WERI-Rb-1 (cell line): ENCODE data around the gene TEX19.

Experiments
- DNase-seq: peaks from one replicate; pipeline ENCODE4 v3.0.0-alpha.2; 2020
- H3K27ac ChIP-seq: fragments of 250-450 bp; sonication (Bioruptor Pico); 2 replicates; pipeline ENCODE4 v1.5.1; 2020; ENCODE audit warnings: mild to moderate bottlenecking, moderate library complexity
- H3K27me3 ChIP-seq: fragments of 250-450 bp; sonication (Bioruptor Pico); 2 replicates; pipeline ENCODE4 v1.5.1; 2021; ENCODE audit warnings: mild to moderate bottlenecking, low read depth, moderate library complexity; ENCODE audit not compliant: insufficient read depth, severe bottlenecking
- H3K36me3 ChIP-seq: fragments of 250-450 bp; sonication (Bioruptor Pico); 2 replicates; pipeline ENCODE4 v1.5.1; 2020; ENCODE audit warnings: mild to moderate bottlenecking, moderate library complexity
- H3K4me3 ChIP-seq: 2 replicates; pipeline ENCODE4 v1.5.1; 2011; ENCODE audit warnings: low read depth, mild to moderate bottlenecking, control low read depth, low read length
- H3K9me3 ChIP-seq: fragments of 250-450 bp; sonication (Bioruptor Pico); 2 replicates; pipeline ENCODE4 v1.5.1; 2021; ENCODE audit warnings: mild to moderate bottlenecking, moderate library complexity; ENCODE audit not compliant: severe bottlenecking
- TF ChIP-seq, protein P1 (sequence below): IDR thresholded peaks from 2 replicates; pipeline ENCODE4 v1.5.1; 2011; ENCODE audit warnings: low read depth, mild to moderate bottlenecking, control low read depth, inconsistent platforms, low read length

The TEX19 gene

DNA sequence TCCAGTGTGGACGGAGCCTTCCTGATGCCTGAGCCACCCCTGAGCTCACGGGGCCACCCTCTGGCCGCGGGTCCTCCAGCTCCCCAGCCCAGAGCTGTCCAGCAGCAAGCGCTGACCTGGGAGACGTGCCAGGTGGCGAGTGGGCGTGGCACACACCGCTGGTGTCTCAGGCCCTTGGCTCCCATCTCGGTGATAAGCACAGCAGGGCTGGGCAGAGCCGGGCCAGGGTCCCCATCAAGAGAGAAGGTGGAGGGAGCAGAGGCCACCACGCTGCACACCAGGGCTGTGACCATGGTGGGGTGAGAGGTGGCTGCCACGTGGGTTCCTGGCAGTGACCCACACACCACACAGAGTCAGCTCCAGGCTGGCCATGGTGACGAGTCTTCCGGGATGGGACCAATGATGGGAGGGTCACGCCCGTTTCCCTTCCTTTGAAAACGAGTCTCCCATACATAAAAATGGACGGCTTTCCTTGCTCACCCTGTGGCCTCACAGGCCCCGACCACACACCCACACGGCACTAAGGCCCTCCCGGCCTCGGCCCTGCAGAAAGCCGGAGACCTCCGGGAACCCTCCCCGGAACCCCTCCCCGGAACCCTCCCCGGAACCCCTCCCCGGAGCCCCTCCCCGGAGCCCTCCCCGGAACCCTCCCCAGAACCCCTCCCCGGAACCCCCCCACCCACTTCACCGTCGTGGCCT lies 29.3 kb downstream of the TEX19 start:
- TF ChIP-seq, protein P1, sequence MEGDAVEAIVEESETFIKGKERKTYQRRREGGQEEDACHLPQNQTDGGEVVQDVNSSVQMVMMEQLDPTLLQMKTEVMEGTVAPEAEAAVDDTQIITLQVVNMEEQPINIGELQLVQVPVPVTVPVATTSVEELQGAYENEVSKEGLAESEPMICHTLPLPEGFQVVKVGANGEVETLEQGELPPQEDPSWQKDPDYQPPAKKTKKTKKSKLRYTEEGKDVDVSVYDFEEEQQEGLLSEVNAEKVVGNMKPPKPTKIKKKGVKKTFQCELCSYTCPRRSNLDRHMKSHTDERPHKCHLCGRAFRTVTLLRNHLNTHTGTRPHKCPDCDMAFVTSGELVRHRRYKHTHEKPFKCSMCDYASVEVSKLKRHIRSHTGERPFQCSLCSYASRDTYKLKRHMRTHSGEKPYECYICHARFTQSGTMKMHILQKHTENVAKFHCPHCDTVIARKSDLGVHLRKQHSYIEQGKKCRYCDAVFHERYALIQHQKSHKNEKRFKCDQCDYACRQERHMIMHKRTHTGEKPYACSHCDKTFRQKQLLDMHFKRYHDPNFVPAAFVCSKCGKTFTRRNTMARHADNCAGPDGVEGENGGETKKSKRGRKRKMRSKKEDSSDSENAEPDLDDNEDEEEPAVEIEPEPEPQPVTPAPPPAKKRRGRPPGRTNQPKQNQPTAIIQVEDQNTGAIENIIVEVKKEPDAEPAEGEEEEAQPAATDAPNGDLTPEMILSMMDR: peak; percentile 39
- DNase-seq: peak; percentile 60

DNA sequence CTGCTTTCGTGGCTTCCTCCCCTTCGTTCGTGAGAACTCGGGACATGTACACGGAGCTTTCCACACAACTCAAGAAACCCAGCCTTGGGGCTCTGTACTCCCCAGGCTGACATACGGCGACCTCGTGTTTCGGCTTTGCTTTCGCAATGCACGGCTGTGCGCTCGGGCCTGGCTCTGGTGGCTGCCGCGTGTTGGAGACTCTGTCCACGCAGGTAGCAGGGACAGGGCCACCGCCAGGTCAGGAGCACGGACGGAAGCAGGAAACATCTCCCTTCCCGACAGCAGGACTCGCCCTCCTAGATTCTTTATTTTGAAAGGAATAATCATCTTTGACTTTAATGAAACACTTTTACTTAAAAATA lies 29.9 kb downstream of the TEX19 start:
- H3K9me3 ChIP-seq: no peaks in the 10 kb centered on the region
- H3K27ac ChIP-seq: peak overlapping the region; percentile 67
- TF ChIP-seq, protein P1: no peak
- DNase-seq: no peak
- H3K36me3 ChIP-seq: peaks cover 28% of the 10 kb centered on the region
- H3K27me3 ChIP-seq: no peaks in the 10 kb centered on the region
- no peak overlapping the region for H3K4me3 ChIP-seq

More for the DNA sequence above, 29.3 kb downstream of the TEX19 start:
- Histone ChIP-seq H3K4me3 (no peak overlapping the region), H3K9me3 (no peaks in the 10 kb centered on the region), H3K27me3 (no peaks in the 10 kb centered on the region), H3K36me3 (peaks cover 26% of the 10 kb centered on the region), H3K27ac (peak overlapping the region; percentile 20; the same call in 1 of the 2 replicates)

DNA sequence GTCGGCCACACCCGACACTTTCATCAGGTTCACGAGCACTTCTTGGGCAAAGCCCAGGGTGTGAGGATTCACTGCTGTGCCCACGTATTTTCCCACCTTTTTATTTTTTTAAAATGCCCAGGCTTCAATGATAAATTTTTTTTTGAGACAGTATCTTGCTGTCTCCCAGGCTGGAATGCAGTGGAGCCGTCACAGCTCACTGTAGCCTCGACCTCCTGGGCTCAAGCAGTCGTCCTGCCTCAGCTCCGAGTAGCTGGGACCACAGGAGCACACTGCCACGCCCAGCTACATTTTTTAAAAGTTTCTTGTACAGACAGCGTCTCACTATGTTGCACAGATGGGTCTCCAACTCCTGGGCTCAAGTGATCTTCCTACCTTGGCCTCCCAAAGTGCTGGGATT lies 30.3 kb downstream of the TEX19 start:
- Histone ChIP-seq H3K27ac (peak overlapping the region; percentile 67), H3K36me3 (peaks cover 32% of the 10 kb centered on the region), H3K27me3 (no peaks in the 10 kb centered on the region), H3K9me3 (no peaks in the 10 kb centered on the region), H3K4me3 (no peak overlapping the region)
- DNase-seq: peak; percentile 77
- TF ChIP-seq, protein P1: no peak

DNA sequence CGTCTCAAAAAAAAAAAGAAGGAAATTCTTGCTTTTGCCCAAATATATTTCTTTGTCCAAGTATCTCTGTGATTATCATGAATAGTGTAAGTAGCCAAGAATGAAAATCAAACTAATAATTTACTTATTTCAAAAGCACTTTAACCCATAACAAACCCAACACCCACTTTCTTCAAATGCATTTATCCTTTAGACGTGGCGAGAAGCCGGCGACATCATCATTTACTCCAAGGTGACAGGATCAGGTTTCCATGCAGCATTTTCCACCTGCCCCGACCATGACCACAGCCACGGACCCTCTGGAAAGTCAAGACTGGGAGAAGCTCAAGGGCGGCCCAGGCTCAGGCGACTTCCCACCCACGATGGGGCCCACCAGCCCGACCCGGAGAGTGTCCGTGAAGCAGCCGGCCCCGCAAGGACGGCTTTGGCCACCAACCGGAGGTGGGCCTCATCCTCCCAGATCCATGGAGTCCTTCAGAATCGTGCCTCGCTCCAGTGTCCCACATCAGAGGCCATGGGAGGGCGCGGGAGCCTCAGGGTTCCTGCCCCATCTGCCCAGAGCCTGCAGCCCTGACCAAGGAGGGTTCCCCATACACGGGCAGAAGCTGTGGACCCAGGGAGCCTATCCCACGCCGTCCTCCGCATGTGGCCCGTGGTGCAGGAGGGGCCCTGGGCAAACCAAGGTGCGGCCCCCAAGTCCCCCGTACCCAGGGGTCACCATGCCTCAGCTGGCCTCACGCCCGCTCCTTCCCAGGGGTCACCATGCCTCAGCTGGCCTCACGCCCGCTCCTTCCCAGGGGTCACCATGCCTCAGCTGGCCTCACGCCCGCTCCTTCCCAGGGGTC lies 31.2 kb downstream of the TEX19 start:
- H3K36me3 ChIP-seq: peaks cover 37% of the 10 kb centered on the region
- TF ChIP-seq, protein P1: no peak
- no peak for DNase-seq
- H3K4me3 ChIP-seq: no peak overlapping the region
- no peaks in the 10 kb centered on the region for H3K27me3 ChIP-seq
- H3K9me3 ChIP-seq: no peaks in the 10 kb centered on the region
- H3K27ac ChIP-seq: peak overlapping the region; percentile 67

- Histone ChIP-seq H3K27ac (0 out of 2 replicates have a peak overlapping the region, but pooled peaks have one; percentile 11), H3K36me3 (peaks cover 37% of the 10 kb centered on the region), H3K4me3 (no peak overlapping the region), H3K9me3 (no peaks in the 10 kb centered on the region), H3K27me3 (no peaks in the 10 kb centered on the region)
- TF ChIP-seq, protein P1: no peak
- no peak for DNase-seq
Measured at GRCh38 chr17:82390860-82391435, 31.9 kb downstream of the TEX19 start.
